ENCODE measurements around the gene DPT. TPM values are rescaled to one million over a fixed set of nuclear protein-coding genes. Genes with fewer than 3 reads are reported as not detected.
A peak's percentile ranks its signal among the peaks of the same experiment; 100 is the strongest.

Gene DPT
- total RNA-seq, 1 experiment from 2014 or later: not detected

- DNase-seq (ENCODE audit: low spot score): no peak
These were observed 7.5 kb upstream of the DPT start for GRCh38 chr1:168736520-168736919.

DNA sequence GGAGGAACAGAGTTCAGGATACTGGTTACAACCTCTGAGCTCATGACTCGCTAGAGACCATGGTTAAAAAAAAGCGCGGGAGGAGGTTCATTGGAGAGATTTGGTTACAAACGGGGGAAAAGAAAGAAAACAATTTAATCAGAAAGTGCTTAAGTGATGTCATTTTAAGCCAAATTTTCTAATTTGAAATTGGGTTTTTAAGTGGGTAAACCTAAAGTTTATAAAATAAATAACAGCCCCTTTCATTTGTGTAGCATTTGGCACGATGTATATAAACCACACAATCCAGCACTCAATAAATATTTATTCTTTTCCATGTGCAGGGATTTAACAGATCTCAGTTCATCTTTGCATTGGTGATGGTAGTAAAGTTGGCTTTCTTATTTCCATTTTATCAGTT is 7.0 kb upstream of the DPT start:
- DNase-seq (ENCODE audit: low spot score): no peak

DNA sequence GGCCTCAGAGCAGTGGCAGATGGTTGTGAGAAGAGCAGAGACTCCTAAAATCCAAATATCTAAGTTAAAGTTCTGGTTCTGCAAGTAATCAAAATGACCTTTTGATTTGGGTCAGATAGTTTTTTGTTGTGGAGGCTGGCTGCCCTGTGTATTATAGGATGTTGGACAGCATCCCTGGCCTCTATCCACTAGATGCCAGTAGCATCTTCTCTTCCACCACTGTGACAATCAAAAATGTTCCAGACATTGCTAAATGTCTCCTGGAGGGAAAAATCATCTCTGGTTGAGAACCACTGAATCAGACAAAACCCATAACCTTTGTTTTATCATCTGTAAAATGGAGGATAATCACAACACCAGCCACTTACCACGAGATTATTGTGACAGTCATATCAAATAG is 5.9 kb upstream of the DPT start:
- peak; percentile 42 for DNase-seq (ENCODE audit: low spot score)

- DNase-seq (ENCODE audit: low spot score): no peak
These were observed 5.3 kb upstream of the DPT start for GRCh38 chr1:168734271-168734670.

DNA sequence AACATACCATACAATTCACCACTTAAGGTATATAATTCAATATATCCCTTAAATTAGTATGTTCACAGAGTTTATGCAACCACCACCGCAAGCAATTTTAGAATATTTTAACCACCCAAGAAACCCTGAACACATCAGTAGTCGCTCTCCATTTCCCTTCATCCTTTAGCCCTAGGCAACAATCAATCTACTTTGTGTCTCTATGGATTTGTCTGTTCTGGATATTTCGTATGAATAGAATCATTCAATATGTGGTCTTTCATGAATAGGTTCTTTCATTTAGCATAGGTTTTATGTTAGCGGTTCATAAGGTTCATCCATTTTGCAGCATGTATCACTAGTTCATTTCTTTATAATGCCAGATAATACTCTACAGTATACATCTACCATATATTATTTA is 4.2 kb upstream of the DPT start:
- no peak for DNase-seq (ENCODE audit: low spot score)

GRCh38 chr1:168732736-168733135 is 3.7 kb upstream of the DPT start:
- no peak for DNase-seq (ENCODE audit: low spot score)

GRCh38 chr1:168731244-168731953 is 2.4 kb upstream of the DPT start:
- DNase-seq (ENCODE audit: low spot score): no peak

DNA sequence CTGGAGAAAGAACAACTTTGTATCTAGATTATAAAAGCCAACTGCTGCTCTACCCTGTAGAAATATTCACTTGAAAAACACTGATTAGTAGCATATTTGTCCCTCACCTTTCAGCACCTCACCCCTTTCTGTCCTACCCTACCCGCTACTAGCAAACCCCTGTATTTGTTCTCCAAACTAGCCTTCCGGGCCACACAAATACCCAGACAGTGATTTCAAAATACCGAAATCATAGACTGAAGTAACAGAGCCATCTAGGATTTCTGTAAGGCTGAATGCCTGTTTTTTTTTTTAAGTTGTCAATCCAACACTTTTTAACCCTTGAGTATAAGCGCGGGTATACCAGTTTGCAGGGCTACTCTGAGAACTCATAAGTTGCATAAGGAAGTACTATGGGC is 398 bp upstream of the DPT start:
- DNase-seq (ENCODE audit: low spot score): no peak

- no peak for DNase-seq (ENCODE audit: low spot score)
These were observed 2.3 kb downstream of the DPT start for GRCh38 chr1:168726719-168727118.

- DNase-seq (ENCODE audit: low spot score): no peak
These were observed 2.7 kb downstream of the DPT start for GRCh38 chr1:168726281-168726680.

DNA sequence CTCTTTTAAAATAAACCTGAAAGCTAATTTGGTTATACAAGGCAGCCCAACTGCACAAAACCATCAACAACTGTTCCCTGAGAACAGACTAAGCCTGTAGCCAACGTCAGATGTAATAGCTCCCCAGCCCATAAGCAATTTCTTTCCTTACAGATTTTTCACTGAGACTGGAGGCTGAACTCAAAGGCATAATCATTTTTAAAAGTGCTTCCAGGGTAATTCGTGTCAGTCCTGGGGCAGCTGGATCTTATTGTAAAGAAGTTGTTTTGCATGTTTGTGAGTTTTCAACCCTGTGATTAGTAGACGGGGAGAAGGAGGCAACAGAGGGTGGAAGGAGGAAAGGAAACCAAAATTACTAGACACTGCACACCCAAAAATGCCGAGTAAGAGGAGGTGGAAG is 3.2 kb downstream of the DPT start:
- no peak for DNase-seq (ENCODE audit: low spot score)

- DNase-seq (ENCODE audit: low spot score): no peak
These were observed 3.9 kb downstream of the DPT start for GRCh38 chr1:168725060-168725459.

GRCh38 chr1:168723000-168723399 is 6.0 kb downstream of the DPT start:
- no peak for DNase-seq (ENCODE audit: low spot score)

DNA sequence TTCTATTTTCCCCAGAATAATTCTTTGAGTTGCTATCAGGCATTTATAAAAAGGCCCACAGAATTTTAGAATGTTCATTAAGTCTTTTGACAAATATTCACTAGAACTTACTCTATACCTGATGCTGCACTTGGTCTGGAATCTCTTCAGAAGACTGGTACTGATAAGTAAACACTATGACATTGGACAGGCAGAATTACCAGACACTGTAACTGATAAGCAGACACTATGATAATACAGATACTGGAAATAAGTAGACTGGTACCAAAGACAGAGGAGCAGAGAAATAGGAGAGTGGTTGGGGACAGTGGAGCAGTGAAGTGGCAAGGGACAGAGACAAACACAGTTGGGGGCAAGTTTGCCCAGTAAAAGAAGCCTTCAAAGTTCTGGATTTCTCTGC is 8.2 kb downstream of the DPT start:
- DNase-seq (ENCODE audit: low spot score): no peak

- peak; percentile 5 for DNase-seq (ENCODE audit: low spot score)
These were observed 9.5 kb downstream of the DPT start for GRCh38 chr1:168719306-168720111.

DNA sequence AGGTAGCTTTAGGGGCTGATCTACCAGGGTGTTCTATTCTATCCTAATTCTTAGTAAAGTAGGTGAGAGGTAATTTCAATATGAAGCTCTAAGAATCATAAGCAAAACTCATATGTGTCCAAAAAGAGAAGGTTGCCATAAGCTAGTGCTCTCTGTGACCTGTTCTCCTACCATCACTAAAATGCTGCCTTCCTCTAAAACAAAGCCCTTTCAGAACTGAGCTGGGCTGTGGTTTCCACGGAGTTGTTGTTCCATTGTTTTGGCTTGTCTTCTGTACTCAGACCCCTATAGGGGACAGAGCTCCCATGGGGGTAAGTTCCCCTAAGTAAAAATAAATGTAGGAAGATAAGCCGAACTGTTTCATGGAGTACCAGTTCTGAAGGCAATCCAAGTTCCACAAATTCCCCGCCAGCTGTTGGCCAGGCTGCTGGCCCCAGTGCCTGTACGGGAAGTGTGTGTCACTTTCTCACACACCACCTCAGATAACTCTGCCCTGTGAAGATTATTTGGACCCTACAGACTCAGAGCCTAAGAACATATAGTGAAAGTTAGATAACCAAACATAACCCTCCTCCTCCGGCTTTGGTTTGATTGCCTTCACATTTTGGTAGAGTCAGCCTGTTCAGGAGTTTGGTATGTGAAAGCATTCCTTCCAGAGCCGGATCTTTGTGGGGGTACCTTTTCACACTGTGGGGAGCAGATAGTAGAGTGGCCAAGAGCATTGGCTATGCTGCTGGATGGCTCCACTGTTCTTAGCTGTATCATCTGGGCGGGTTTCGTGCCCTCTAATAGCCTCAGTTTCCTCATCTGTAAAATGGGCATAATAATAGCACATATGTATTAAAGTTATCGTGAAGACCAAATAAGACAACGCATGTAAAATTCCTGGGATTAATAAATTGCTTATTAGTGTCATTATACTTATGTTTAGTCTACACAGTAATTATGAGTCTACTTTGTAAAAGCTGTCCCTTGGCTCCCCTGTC is 10.8 kb downstream of the DPT start:
- DNase-seq (ENCODE audit: low spot score): no peak

- DNase-seq (ENCODE audit: low spot score): no peak
These were observed 15.0 kb downstream of the DPT start for GRCh38 chr1:168714012-168714411.

- DNase-seq (ENCODE audit: low spot score): peak; percentile 57
These were observed 19.3 kb downstream of the DPT start for GRCh38 chr1:168709405-168710363.

DNA sequence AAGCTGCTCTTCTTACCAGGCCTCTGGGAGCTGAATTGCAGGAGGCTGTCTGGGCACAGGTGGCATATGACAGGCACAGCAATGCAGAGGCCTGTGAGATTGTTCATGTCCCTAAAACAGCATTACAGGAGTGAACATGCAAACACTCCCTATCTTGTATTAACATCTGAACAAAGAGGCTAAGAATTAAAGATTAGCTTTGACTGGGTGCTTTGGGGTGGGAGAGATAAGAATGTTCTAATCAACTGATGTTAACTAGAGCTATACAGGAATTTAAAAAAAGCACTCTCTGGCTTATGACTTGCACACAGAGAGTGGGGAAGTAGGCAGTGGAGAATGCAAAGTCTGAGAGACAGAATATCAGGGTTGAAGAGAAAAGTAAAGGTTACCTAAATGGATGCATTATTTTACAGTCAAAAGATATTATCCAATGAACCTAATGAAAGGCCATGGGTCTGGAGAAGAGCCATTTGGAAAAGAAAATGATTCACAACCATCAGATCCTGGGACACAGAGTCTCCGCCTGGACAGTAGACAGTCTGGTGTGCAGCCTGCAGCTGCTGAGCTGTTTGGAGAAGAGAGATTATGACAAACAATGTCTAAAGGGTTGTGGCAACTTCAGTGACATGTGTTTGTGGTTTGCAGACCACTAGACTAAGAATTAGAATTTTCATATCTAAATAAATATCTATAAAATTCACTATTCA is 20.2 kb downstream of the DPT start:
- no peak for DNase-seq (ENCODE audit: low spot score)

DNA sequence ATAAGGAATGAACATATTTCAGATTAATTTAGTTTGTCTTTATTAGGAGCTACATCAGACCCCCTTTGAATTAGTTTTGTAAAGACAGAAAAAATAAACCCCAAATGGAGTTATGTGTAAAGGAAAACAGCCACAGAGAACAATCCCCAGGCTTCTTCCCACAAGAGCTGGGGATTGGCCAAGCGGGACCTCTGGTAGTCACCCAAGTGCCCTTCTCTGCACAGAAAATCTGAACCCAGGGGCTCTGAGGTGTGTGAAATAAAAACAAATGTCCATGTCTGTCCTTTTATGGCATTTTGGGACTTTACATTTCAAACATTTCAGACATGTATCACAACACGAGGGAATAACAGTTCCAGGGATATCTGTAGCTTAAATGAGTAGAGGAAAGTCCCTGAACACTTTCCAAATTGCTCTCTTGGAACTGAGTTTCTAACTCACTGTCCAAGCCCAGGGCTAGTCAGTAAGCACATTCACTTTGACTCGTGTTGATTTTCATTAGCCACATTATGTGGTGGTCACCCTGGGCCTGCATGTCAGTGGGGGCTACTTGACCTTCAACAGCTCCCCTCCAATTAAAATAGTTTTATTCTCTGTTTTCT is 22.5 kb downstream of the DPT start:
- DNase-seq (ENCODE audit: low spot score): no peak
